ENCODE data around the gene RABGEF1.

GRCh38 chr7:66771795-66772194 lies 31.3 kb downstream of the RABGEF1 start:
- TF ChIP-seq POLR2AphosphoS5 (IDR thresholded peaks at IDR 0.05) = no peak
- no peak for TF ChIP-seq CTCF (IDR thresholded peaks at IDR 0.05)
- TF ChIP-seq POLR2A (IDR thresholded peaks at IDR 0.05; ENCODE audit: low read depth) = no peak
- TF ChIP-seq EP300 (IDR thresholded peaks at IDR 0.05) = no peak
